ENCODE results near the gene PPM1J.

The PPM1J gene

GRCh38 chr1:112687361-112687760 is 27.8 kb downstream of the PPM1J start:
- DNase-seq (ENCODE audit: low spot score): no peak

- no peak for DNase-seq (ENCODE audit: low spot score)
These were observed 28.3 kb downstream of the PPM1J start for GRCh38 chr1:112686835-112687234.

- DNase-seq (ENCODE audit: low spot score): no peak
These were observed 28.7 kb downstream of the PPM1J start for GRCh38 chr1:112686417-112686816.

GRCh38 chr1:112685913-112686312 is 29.2 kb downstream of the PPM1J start:
- no peak for DNase-seq (ENCODE audit: low spot score)

- DNase-seq (ENCODE audit: low spot score): no peak
These were observed 36.5 kb downstream of the PPM1J start for GRCh38 chr1:112678605-112679004.

- no peak for DNase-seq (ENCODE audit: low spot score)
These were observed 37.6 kb downstream of the PPM1J start for GRCh38 chr1:112677501-112677900.

- DNase-seq (ENCODE audit: low spot score): no peak
These were observed 38.6 kb downstream of the PPM1J start for GRCh38 chr1:112676543-112676942.

GRCh38 chr1:112675728-112676381 is 39.3 kb downstream of the PPM1J start:
- DNase-seq (ENCODE audit: low spot score): no peak

GRCh38 chr1:112674986-112675727 is 40.0 kb downstream of the PPM1J start:
- DNase-seq (ENCODE audit: low spot score): peak; percentile 81

GRCh38 chr1:112674440-112674985 is 40.6 kb downstream of the PPM1J start, which contains the start of gene MOV10:
TSS of gene MOV10 (plus strand) at chr1:112674659. CDS start at chr1:112674913, 254 bp downstream.
- DNase-seq (ENCODE audit: low spot score): peak; percentile 84

- no peak for DNase-seq (ENCODE audit: low spot score)
These were observed 41.3 kb downstream of the PPM1J start for GRCh38 chr1:112673592-112674439.

- no peak for DNase-seq (ENCODE audit: low spot score)
These were observed 42.3 kb downstream of the PPM1J start for GRCh38 chr1:112672842-112673241.

- no peak for DNase-seq (ENCODE audit: low spot score)
These were observed 43.1 kb downstream of the PPM1J start for GRCh38 chr1:112672009-112672408.

- no peak for DNase-seq (ENCODE audit: low spot score)
These were observed 48.2 kb downstream of the PPM1J start for GRCh38 chr1:112666946-112667345.

GRCh38 chr1:112665857-112666256 is 49.3 kb downstream of the PPM1J start:
- DNase-seq (ENCODE audit: low spot score): no peak

Data from left forelimb (tissue), 1 donor.